Spleen (tissue), 11 donors: ENCODE measurements around the gene SIPA1L3. TPM values are rescaled to one million over a fixed set of nuclear protein-coding genes. Genes with fewer than 3 reads are reported as not detected.
A peak's percentile ranks its signal among the peaks of the same experiment; 100 is the strongest.

Experiments used
- DNase-seq: peaks from one replicate; pipeline ENCODE4 v3.0.0-alpha.2; 2020
- H3K27ac ChIP-seq, 8 donors: fragments of 200-600 bp; sonication (generic) in 7 of 8; 1 replicate in 4 of 8; 2 replicates in 4 of 8; pipeline versions ENCODE4 v1.5.0 to v1.8.0; 2016 to 2021; ENCODE audit warnings: inconsistent platforms in 4 of 8, mild to moderate bottlenecking in 4 of 8, moderate library complexity in 1 of 8
- H3K27me3 ChIP-seq, 7 donors: fragments of 200-600 bp; sonication (generic) in 6 of 7; replicated peaks in 1 of 7; 1 replicate in 4 of 7; 2 replicates in 3 of 7; pipeline versions ENCODE4 v1.5.0 to v1.8.0; 2016 to 2021; ENCODE audit warnings: inconsistent platforms in 3 of 7, mild to moderate bottlenecking in 1 of 7
- H3K36me3 ChIP-seq, 6 donors: fragments of 200-600 bp; sonication (generic) in 5 of 6; 1 replicate in 4 of 6; 2 replicates in 2 of 6; pipeline versions ENCODE4 v1.5.0 to v1.8.0; 2016 to 2021; ENCODE audit warnings: inconsistent platforms in 2 of 6
- H3K4me1 ChIP-seq, 6 donors: fragments of 200-600 bp; sonication (generic) in 5 of 6; 1 replicate in 3 of 6; 2 replicates in 3 of 6; pipeline versions ENCODE4 v1.5.0 to v1.8.0; 2016 to 2021; ENCODE audit warnings: inconsistent platforms in 3 of 6
- H3K4me3 ChIP-seq, 8 donors: fragments of 200-600 bp; sonication (generic) in 7 of 8; 1 replicate in 4 of 8; 2 replicates in 4 of 8; pipeline versions ENCODE4 v1.5.0 to v1.8.0; 2016 to 2021; ENCODE audit warnings: inconsistent platforms in 4 of 8, mild to moderate bottlenecking in 4 of 8, moderate library complexity in 2 of 8
- H3K9me3 ChIP-seq, 8 donors: fragments of 200-600 bp; sonication (generic) in 7 of 8; 1 replicate in 4 of 8; 2 replicates in 4 of 8; pipeline versions ENCODE4 v1.5.0 to v1.8.0; 2016 to 2021; ENCODE audit warnings: inconsistent platforms in 4 of 8
- POLR2A ChIP-seq, 3 donors: fragments of 450-650 bp; IDR thresholded peaks; one replicate each; pipeline ENCODE4 v1.5.1; 2017; ENCODE audit warnings: antibody characterized with exemption in 3 of 3, mild to moderate bottlenecking in 1 of 3
- POLR2AphosphoS5 ChIP-seq, 3 donors: sonication (generic); formaldehyde crosslinking; IDR thresholded peaks; one replicate each; pipeline ENCODE4 v1.5.1; 2017; ENCODE audit warnings: antibody characterized with exemption in 3 of 3
- WGBS, 5 donors: extraction: QIAGEN DNeasy Blood & Tissue Kit in 3 of 5; methylation state at CpG; one replicate each; pipeline versions ENCODE4 v1.1.5 to v1.1.7; 2013 to 2018; 5-methylcytosine and 5-hydroxymethylcytosine counted together
- intact Hi-C: fragments of 100-400 bp; cut with DNase I; formaldehyde crosslinking; loops from one replicate; pipeline ENCODE4 v1.15.0; 2023; ENCODE audit warnings: low total_unique reads
- polyA plus RNA-seq, 3 donors: library from polyadenylated mRNA; stranded (reverse); fragments of 200-250 nt; gene quantifications; one replicate each; pipeline ENCODE4 v1.2.1, GENCODE V29; 2013
- total RNA-seq, 7 donors: library from RNA; depleted of rRNA in 3 of 7; stranded (reverse); fragments of >200 nt in 3 of 7; fragmentation: NEBNext Ultra II Directional in 4 of 7; extraction: Animal tissue kit (Norgen Biotek cat#: 25700) in 4 of 7; gene quantifications; one replicate each; pipeline versions ENCODE4 v1.1.0 to v1.2.1, GENCODE V29; 2016 to 2021
- TF ChIP-seq, protein P1 (sequence below), 11 experiments: fragments of 200-600 bp in 7 of 11; fragments of 450-650 bp in 4 of 11; sonication (generic) in 4 of 11; IDR thresholded peaks in 8 of 11; conservative IDR thresholded peaks in 3 of 11; 1 replicate in 7 of 11; 2 replicates in 4 of 11; pipeline versions ENCODE4 v1.4.0 to v1.8.0; 2016 to 2021; ENCODE audit warnings: antibody characterized with exemption in 11 of 11, inconsistent platforms in 4 of 11, mild to moderate bottlenecking in 1 of 11
- donor health status: healthy with polysubstance abuse.
- donor health status: DM: no; HTN: no; CAD: no; lungs with moderate emphysema.
- donor health status: DM: no; HTN: no; CAD: no.
- donor health status: Bipolar disorder and iron deficiency.
- donor health status: healthy.
- donor health status: DM: no; HTN: no; CAD: no.
- donor health status: DM: yes; HTN: yes; CAD: no.

The SIPA1L3 gene
- total and polyA plus RNA-seq, 10 donors, result 5.4 to 62.6 (median 40.3) TPM

- H3K4me3 ChIP-seq, result no peak overlapping the region
- intact Hi-C loops, result no loop called here
- peak; percentile 45 for DNase-seq
- H3K27ac ChIP-seq, result no peak overlapping the region
- H3K36me3 ChIP-seq, result peaks cover 0 to 3% (median 0%) of the 10 kb centered on the region in 6 donors
- H3K27me3 ChIP-seq, result no peaks in the 10 kb centered on the region
- H3K4me1 ChIP-seq, result peaks cover 0 to 72% (median 17%) of the 10 kb centered on the region in 6 donors
- no peaks in the 10 kb centered on the region for H3K9me3 ChIP-seq
- 70 to 78% (median 72%) methylated on average over 13 of the region's 13 CpGs for WGBS, 5 donors
- TF ChIP-seq POLR2AphosphoS5 (IDR thresholded peaks at IDR 0.05), result no peak
- no peak for TF ChIP-seq POLR2A (IDR thresholded peaks at IDR 0.05)
- TF ChIP-seq, protein P1, sequence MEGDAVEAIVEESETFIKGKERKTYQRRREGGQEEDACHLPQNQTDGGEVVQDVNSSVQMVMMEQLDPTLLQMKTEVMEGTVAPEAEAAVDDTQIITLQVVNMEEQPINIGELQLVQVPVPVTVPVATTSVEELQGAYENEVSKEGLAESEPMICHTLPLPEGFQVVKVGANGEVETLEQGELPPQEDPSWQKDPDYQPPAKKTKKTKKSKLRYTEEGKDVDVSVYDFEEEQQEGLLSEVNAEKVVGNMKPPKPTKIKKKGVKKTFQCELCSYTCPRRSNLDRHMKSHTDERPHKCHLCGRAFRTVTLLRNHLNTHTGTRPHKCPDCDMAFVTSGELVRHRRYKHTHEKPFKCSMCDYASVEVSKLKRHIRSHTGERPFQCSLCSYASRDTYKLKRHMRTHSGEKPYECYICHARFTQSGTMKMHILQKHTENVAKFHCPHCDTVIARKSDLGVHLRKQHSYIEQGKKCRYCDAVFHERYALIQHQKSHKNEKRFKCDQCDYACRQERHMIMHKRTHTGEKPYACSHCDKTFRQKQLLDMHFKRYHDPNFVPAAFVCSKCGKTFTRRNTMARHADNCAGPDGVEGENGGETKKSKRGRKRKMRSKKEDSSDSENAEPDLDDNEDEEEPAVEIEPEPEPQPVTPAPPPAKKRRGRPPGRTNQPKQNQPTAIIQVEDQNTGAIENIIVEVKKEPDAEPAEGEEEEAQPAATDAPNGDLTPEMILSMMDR (IDR thresholded peaks at IDR 0.05 in 8 of 11, conservative IDR thresholded peaks at IDR 0.05 in 3 of 11), result no peak
Observed at GRCh38 chr19:37988758-37989635, 82.0 kb downstream of the SIPA1L3 start.

DNA sequence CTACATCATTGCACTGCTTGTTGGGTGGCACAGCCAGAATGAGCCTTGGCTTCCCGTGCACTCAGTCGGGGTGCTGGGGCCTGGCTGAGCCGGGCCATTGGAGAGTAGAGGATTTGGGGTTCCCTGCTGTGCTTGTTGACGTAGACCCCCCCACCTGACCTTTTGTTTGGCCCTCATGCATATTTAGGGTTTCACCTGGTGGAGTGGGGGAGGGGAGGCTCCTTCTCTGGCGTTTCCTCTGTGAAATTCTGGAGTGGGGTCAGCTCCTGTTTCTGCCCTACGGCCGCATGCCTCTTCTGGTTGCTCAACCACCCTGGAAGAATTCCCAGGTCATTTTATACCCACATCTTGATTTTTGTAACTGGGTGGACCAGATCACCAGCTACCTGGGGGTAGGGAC lies 82.8 kb downstream of the SIPA1L3 start:
- H3K27ac ChIP-seq, result no peak overlapping the region
- intact Hi-C loops, result no loop called here

GRCh38 chr19:37990362-37990761 lies 83.4 kb downstream of the SIPA1L3 start:
- peak; percentile 25 for DNase-seq
- TF ChIP-seq POLR2A (IDR thresholded peaks at IDR 0.05) (no peak), POLR2AphosphoS5 (IDR thresholded peaks at IDR 0.05) (no peak)
- TF ChIP-seq, protein P1 (IDR thresholded peaks at IDR 0.05 in 8 of 11, conservative IDR thresholded peaks at IDR 0.05 in 3 of 11), result no peak
- peaks cover 0 to 11% (median 0%) of the 10 kb centered on the region in 6 donors for H3K36me3 ChIP-seq
- intact Hi-C loops, result no loop called here
- no peak overlapping the region for H3K27ac ChIP-seq
- H3K9me3 ChIP-seq, result no peaks in the 10 kb centered on the region
- no peaks in the 10 kb centered on the region for H3K27me3 ChIP-seq
- H3K4me3 ChIP-seq, result no peak overlapping the region
- 95 to 98% (median 96%) methylated on average over 8 to 10 of the region's 10 CpGs for WGBS, 5 donors
- H3K4me1 ChIP-seq, result peaks cover 0 to 62% (median 17%) of the 10 kb centered on the region in 6 donors

More for the DNA sequence above, 82.8 kb downstream of the SIPA1L3 start:
- Histone ChIP-seq H3K4me1 (peaks cover 0 to 67% (median 17%) of the 10 kb centered on the region in 6 donors), H3K27me3 (no peaks in the 10 kb centered on the region), H3K4me3 (no peak overlapping the region), H3K9me3 (no peaks in the 10 kb centered on the region), H3K36me3 (peaks cover 0 to 11% (median 0%) of the 10 kb centered on the region in 6 donors)
- no peak for TF ChIP-seq POLR2AphosphoS5 (IDR thresholded peaks at IDR 0.05)
- TF ChIP-seq, protein P1 (IDR thresholded peaks at IDR 0.05 in 8 of 11, conservative IDR thresholded peaks at IDR 0.05 in 3 of 11), result no peak
- TF ChIP-seq POLR2A (IDR thresholded peaks at IDR 0.05), result no peak
- 79 to 97% (median 83%) methylated on average over 6 to 7 of the region's 7 CpGs for WGBS, 5 donors
- peak; percentile 27 for DNase-seq

DNA sequence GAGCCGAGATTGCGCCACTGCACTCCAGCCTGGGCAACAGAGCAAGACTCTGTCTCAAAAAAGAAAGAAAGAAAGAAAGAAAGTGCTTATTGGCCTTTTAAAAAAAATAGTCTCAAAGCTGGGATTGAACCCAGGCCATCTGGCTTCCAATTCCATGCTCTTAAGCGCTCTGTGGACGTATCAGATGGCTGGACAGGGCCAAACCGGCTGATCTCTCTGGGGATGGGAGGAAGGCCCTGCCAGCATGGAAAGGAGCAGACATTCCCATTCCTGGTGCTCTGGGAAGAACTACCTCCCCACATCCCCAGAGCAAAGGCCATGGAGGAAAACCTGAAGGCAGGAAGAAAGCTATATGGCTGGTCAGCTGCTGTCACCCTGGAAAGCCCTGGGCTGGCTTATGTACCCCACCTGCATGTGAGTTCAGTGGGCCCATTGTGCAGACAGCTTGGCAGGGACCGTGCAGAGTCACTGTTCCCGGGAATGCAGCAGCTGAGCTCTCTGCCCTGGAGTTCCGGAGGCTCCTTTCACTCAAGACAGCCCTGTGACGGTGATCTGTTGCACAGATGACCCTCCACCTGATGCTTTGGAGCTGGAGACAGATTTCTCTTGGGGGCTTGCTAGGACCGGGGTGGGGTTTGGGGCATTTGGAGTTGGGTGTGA lies 84.3 kb downstream of the SIPA1L3 start:
- peaks cover 0 to 11% (median 0%) of the 10 kb centered on the region in 6 donors for H3K36me3 ChIP-seq
- TF ChIP-seq, protein P1 (IDR thresholded peaks at IDR 0.05 in 8 of 11, conservative IDR thresholded peaks at IDR 0.05 in 3 of 11), result no peak
- TF ChIP-seq POLR2A (IDR thresholded peaks at IDR 0.05) (no peak), POLR2AphosphoS5 (IDR thresholded peaks at IDR 0.05) (no peak)
- H3K9me3 ChIP-seq, result no peaks in the 10 kb centered on the region
- peak overlapping the region in 1 of 8 donors; percentile 10 for H3K27ac ChIP-seq
- no peaks in the 10 kb centered on the region for H3K27me3 ChIP-seq
- 88 to 97% (median 94%) methylated on average over 6 to 10 of the region's 10 CpGs for WGBS, 5 donors
- H3K4me1 ChIP-seq, result peaks cover 0 to 53% (median 9%) of the 10 kb centered on the region in 6 donors
- peak; percentile 47 for DNase-seq
- intact Hi-C loops, result no loop called here
- H3K4me3 ChIP-seq, result no peak overlapping the region
